Upper lobe of right lung (tissue), 1 donor: ENCODE results near the gene RPL10A. TPM values are rescaled to one million over a fixed set of nuclear protein-coding genes. Genes with fewer than 3 reads are reported as not detected.
A peak's percentile ranks its signal among the peaks of the same experiment; 100 is the strongest.
"Not testable (repeated sequence)": the region's sequence is repeated elsewhere in the genome, so short reads cannot be mapped to it uniquely, and the experiment has no call there.

Experiments
- ATAC-seq: fragments of 200-7000 bp; cut with Tn5 transposase; one replicate; pipeline ENCODE4 v1.9.1; 2020; ENCODE audit warnings: mild to moderate bottlenecking, moderate library complexity
- DNase-seq: peaks from one replicate; pipeline ENCODE4 v3.0.0-alpha.2; 2020
- H3K27ac ChIP-seq: fragments of 200-600 bp; one replicate; pipeline ENCODE4 v1.8.0; 2022
- H3K27me3 ChIP-seq: fragments of 200-600 bp; one replicate; pipeline ENCODE4 v1.8.0; 2022; ENCODE audit warnings: mild to moderate bottlenecking
- H3K36me3 ChIP-seq: fragments of 200-600 bp; one replicate; pipeline ENCODE4 v1.8.0; 2022
- H3K4me1 ChIP-seq: fragments of 200-600 bp; one replicate; pipeline ENCODE4 v1.8.0; 2022
- H3K4me3 ChIP-seq: fragments of 200-600 bp; one replicate; pipeline ENCODE4 v1.8.0; 2022; ENCODE audit warnings: mild to moderate bottlenecking
- H3K9me3 ChIP-seq: fragments of 200-600 bp; one replicate; pipeline ENCODE4 v1.8.0; 2022
- intact Hi-C: fragments of 100-400 bp; cut with DNase I; formaldehyde crosslinking; loops from one replicate; pipeline ENCODE4 v1.11.0; 2022
- total RNA-seq: library from RNA; stranded (reverse); fragmentation: NEBNext Ultra II Directional; extraction: Animal tissue kit (Norgen Biotek cat#: 25700); gene quantifications from one replicate; pipeline ENCODE4 v1.2.1, GENCODE V29; 2021
- TF ChIP-seq, protein P1 (sequence below): fragments of 200-600 bp; IDR thresholded peaks from one replicate; pipeline ENCODE4 v1.8.0; 2022; ENCODE audit warnings: antibody characterized with exemption
- donor health status: DM: no; HTN: yes; CAD: no; lungs with severe emphysema.

The RPL10A gene
- total RNA-seq, 1 donor from 2014 or later, result 941 TPM

DNA sequence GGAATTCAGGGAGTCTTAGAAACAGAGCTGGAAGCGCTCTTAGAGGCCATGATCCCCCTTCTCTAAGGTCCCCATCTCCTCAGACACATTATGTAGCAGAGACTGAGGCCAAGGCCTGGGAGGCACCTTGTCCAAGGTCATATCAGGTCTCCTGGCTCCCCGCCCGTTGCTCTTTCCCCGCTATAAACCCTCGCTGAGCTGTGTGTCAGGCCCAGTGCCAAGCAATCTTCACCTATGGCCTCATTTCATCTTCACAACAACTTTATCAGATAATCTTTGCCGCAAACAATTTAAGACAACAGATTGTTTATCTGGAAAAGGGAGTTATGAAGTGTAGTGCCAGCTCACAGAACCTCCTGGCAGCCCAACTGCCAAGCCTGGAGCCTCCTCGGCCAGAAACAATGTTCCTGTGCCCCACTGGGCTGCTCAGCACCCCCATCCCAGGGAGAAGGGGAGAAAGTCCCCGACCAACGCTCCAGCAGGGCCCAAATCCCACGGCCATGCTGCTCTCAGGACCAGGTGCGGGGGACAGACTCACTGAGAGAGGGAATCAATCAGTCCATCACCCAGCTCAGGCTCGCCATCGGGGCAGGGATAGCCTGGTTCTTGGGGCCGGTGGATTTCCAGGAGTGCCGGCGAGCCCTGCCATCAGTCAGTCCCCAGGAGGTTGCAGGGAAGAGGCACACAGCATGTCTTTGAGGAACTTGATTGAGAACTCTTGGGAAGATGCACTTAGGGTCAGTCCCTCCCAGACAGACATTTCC, 32.9 kb upstream of the RPL10A start:
- Histone ChIP-seq H3K27me3 (no peaks in the 10 kb centered on the region), H3K4me3 (no peak overlapping the region), H3K9me3 (no peaks in the 10 kb centered on the region), H3K4me1 (no peaks in the 10 kb centered on the region), H3K36me3 (no peaks in the 10 kb centered on the region), H3K27ac (no peak overlapping the region)
- ATAC-seq (peak; percentile 15), DNase-seq (no peak)
- TF ChIP-seq, protein P1, sequence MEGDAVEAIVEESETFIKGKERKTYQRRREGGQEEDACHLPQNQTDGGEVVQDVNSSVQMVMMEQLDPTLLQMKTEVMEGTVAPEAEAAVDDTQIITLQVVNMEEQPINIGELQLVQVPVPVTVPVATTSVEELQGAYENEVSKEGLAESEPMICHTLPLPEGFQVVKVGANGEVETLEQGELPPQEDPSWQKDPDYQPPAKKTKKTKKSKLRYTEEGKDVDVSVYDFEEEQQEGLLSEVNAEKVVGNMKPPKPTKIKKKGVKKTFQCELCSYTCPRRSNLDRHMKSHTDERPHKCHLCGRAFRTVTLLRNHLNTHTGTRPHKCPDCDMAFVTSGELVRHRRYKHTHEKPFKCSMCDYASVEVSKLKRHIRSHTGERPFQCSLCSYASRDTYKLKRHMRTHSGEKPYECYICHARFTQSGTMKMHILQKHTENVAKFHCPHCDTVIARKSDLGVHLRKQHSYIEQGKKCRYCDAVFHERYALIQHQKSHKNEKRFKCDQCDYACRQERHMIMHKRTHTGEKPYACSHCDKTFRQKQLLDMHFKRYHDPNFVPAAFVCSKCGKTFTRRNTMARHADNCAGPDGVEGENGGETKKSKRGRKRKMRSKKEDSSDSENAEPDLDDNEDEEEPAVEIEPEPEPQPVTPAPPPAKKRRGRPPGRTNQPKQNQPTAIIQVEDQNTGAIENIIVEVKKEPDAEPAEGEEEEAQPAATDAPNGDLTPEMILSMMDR, result no peak
- intact Hi-C loops, result no loop called here

DNA sequence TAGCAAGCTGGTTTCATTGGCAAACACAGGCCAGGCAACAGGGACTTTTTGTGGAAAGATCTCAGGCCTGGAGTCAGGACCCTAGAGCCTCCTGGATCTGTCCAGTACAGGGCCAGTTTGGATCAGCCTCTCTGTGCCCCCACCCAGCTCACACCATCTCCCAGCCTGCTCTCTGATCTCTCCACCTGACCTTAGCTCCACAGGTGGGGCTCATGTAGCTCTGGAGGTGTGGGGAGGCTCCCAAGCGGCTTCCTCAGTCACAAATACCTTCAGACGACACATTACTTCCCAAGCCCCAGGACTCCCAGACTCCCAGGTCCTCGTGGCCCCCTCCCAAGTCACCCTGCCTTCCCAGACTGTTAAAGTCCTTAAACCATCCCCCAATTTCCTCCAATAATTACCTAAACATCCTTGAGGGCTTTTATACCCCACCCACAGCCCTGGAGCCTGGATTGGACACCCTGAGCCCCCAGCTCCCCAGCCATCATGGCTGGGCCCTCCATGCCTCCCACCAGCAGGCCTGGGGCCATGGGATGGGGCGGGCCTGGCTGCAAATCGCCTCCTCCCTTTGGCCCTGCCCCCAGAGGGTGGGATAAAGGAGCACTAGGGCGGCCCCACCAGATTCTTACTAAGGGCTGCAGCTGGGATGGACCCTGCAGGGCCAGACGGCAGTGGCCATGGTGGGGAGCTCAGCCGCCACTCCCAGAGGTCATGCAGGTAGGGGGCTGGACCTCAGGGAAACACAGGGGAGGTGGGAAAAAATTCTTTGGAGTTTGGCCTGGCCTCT, 31.9 kb upstream of the RPL10A start:
- H3K4me1 ChIP-seq, result no peaks in the 10 kb centered on the region
- H3K27me3 ChIP-seq, result no peaks in the 10 kb centered on the region
- no peak for DNase-seq
- H3K4me3 ChIP-seq, result no peak overlapping the region
- no peak overlapping the region for H3K27ac ChIP-seq
- ATAC-seq, result peak; percentile 27
- intact Hi-C loops, result no loop called here
- TF ChIP-seq, protein P1, result no peak
- no peaks in the 10 kb centered on the region for H3K36me3 ChIP-seq
- H3K9me3 ChIP-seq, result no peaks in the 10 kb centered on the region

- H3K4me3 ChIP-seq, ATAC-seq, H3K4me1 ChIP-seq, H3K9me3 ChIP-seq, intact Hi-C loops, H3K27ac ChIP-seq, DNase-seq, H3K27me3 ChIP-seq, H3K36me3 ChIP-seq: not testable (repeated sequence)
Observed at GRCh38 chr6:35438378-35439065, 29.7 kb upstream of the RPL10A start.

- intact Hi-C loops, result no loop called here
- DNase-seq (no peak), ATAC-seq (no peak)
Observed at GRCh38 chr6:35439308-35439707, 28.9 kb upstream of the RPL10A start.

GRCh38 chr6:35441205-35441604, 27.0 kb upstream of the RPL10A start:
- no peak overlapping the region for H3K4me3 ChIP-seq
- no peaks in the 10 kb centered on the region for H3K36me3 ChIP-seq
- intact Hi-C loops, result no loop called here
- DNase-seq (no peak), ATAC-seq (peak; percentile 24)
- H3K4me1 ChIP-seq, result no peaks in the 10 kb centered on the region
- no peaks in the 10 kb centered on the region for H3K9me3 ChIP-seq
- TF ChIP-seq, protein P1, result no peak
- H3K27ac ChIP-seq, result no peak overlapping the region
- H3K27me3 ChIP-seq, result no peaks in the 10 kb centered on the region

More at GRCh38 chr6:35439308-35439707, 28.9 kb upstream of the RPL10A start:
- no peak overlapping the region for H3K4me3 ChIP-seq
- H3K4me1 ChIP-seq, result no peaks in the 10 kb centered on the region
- H3K36me3 ChIP-seq, result no peaks in the 10 kb centered on the region
- no peaks in the 10 kb centered on the region for H3K9me3 ChIP-seq
- TF ChIP-seq, protein P1, result no peak
- H3K27ac ChIP-seq, result no peak overlapping the region
- no peaks in the 10 kb centered on the region for H3K27me3 ChIP-seq

DNA sequence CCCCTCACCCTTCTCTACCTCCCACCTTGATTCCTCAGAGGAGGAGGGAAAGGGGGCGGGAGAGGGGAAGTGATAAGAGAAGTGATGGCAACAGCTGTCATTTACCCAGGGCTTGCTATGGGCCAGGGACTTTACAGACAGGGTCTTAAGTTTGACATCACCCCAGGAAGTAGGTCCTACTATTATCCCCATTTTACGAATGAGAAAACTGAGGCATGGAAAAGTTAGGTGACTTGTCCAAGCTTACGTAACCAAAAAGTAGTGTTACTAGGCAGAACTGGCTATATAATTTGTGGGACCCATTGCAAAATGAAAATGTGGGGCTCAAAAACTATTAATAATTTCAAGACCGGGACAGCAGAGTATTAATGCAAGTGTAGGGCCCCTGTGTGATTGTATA, 26.6 kb upstream of the RPL10A start:
- DNase-seq (no peak), ATAC-seq (no peak)
- intact Hi-C loops, result no loop called here
- TF ChIP-seq, protein P1, result no peak
- Histone ChIP-seq H3K4me3 (no peak overlapping the region), H3K36me3 (no peaks in the 10 kb centered on the region), H3K9me3 (no peaks in the 10 kb centered on the region), H3K27ac (no peak overlapping the region), H3K27me3 (no peaks in the 10 kb centered on the region), H3K4me1 (no peaks in the 10 kb centered on the region)
